ENCODE measurements around the gene VPS16.
A peak's percentile ranks its signal among the peaks of the same experiment; 100 is the strongest.

The VPS16 gene

DNA sequence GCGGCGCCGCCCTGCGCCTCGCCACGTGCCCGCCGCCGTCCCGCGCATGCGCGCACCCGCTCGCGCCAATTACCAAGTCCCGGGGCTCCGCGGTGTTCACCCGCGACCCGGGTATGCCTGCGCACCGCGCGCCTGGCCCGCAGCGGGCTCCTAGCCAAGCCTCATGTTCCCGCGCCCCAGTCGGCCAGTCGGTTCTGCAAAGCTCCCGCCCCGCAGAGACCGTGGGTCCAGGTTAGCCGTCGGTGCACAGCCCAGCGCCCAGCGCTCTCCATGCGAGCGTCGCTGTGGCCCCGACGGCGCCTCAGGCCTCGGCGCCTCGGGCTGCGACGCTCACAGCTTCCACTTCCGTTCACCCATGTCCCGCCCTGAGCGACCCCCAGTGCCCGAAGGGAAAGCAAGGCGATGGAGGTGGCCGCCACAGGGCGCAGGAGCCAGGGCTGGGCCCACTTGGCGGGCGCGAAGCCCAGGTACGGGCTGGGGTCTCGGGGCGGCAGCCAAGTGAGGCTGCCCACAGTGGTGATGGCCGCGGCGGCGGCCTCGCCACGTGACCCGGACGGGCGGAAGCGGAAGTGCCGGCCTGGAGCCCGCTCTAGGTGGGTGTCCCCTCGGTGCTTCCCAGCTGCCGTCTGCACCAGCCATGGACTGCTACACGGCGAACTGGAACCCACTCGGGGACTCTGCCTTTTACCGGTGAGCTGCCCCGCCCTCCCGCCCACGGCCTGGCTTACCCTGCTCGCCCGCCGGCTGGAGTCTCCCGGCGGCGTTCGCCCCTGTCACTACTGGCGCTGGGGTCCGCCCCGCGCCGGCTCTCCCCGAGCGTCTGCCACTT is at the start of gene VPS16, which contains the start of gene PCED1A:
Gene VPS16 (plus strand): TSS at position 608 of the 829 bp plus-strand sequence. CDS start 30 bp downstream, at position 638.
Gene PCED1A (minus strand): TSS at position 518 of the 829 bp plus-strand sequence. CDS start 743 bp downstream, outside the sequence.
- in situ Hi-C loops (cut with MboI; ENCODE audit: low pct_unique_long_range_greater_than_20kb, low sequenced_read_pairs), result no loop called here
- peak; percentile 85 for DNase-seq

DNA sequence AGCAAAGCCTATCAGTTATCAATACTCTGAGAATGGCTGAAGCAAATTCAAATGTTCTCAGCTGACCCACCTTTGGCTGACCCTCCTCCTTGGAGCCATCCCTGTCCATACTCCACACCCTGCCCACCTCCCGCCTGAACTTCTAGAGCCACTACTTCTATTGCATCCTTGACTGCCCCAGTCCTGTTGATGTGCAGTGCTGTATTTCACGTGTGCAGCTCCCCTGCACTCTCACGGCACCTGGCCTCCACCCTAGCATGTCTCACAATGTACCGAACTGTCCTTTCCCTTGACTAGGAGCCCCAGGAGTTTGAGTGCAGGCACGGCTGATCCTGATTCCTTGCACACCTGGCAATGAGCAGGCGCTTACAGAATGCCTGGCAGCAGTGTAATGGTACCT is 47.1 kb upstream of the VPS16 start:
- in situ Hi-C loops (cut with MboI; ENCODE audit: low pct_unique_long_range_greater_than_20kb, low sequenced_read_pairs), result no loop called here
- DNase-seq, result no peak

DNA sequence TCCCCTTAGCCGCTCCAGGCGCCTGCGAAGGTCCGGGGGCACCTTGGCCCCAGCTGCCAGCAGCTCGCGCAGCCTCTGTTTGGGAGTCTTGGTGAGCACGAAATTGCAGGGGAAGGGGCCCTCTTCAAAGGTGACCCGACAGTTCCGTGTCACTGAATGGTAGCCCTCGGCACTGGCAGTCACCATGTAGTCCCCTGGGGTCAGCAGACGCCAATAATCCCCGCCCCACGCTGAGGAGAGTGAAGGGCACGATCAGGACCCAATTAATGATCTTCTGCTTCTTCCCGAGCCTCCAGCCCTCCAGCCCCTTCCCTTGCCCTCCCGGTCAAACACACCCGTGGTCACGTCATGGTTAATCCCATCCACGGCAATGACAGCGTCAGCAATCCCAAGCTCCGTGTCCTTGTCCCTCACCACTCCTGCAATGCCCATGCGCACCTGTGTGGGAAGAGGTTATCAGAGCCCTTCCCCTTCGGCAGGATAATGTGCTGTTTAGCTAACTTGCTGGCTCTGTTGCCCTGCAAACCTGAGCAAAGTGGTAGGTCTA is 46.3 kb upstream of the VPS16 start:
- DNase-seq, result no peak
- in situ Hi-C loops (cut with MboI; ENCODE audit: low pct_unique_long_range_greater_than_20kb, low sequenced_read_pairs), result no loop called here

DNA sequence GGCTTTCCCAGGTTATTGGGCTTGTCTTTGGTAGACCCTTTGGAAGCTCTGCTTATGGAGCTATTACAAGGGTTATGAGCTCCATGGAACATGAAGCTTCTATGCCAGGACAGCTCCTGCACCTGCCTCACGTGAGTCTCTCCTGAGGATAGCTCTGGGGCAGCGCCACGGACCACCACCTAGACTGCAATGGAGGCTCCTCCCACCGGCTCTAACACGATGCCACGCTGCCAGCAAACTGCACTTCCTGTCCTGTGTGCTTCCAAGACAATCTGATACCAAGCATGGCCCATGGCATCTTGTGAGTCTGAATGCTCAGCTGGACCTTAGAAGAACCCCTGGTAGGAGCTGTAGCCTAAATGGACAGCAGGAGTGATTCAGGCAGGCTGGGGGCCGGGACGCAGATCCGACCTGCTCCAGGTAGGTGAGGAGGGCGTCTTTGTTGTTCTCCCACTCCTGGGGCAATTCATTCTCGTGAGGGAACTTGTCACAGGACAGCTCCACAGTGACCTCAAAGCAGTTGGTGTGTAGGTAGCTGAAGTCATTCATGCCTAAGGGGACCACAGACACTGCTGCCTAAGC is 45.6 kb upstream of the VPS16 start:
- in situ Hi-C loops (cut with MboI; ENCODE audit: low pct_unique_long_range_greater_than_20kb, low sequenced_read_pairs), result no loop called here
- no peak for DNase-seq

DNA sequence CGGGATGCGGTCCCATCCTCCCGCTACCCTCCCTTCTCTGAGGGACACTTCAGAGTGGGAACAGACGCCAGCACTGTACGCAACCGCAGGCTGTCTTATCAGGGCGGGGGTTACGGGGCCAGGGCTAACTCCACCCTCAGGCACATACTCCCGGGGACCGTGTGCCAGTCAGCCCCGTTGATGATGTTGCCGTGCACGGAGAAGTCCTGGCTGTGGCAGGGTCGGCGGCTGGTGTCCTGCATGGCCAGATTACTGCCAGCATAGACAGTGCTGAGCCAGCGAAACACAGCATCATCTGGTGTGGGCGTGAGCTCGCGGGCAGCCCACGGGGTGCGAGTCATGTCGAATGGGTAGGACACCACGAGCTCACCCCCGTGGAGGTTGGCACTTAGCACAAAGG is 45.1 kb upstream of the VPS16 start:
- in situ Hi-C loops (cut with MboI; ENCODE audit: low pct_unique_long_range_greater_than_20kb, low sequenced_read_pairs), result no loop called here
- no peak for DNase-seq

DNA sequence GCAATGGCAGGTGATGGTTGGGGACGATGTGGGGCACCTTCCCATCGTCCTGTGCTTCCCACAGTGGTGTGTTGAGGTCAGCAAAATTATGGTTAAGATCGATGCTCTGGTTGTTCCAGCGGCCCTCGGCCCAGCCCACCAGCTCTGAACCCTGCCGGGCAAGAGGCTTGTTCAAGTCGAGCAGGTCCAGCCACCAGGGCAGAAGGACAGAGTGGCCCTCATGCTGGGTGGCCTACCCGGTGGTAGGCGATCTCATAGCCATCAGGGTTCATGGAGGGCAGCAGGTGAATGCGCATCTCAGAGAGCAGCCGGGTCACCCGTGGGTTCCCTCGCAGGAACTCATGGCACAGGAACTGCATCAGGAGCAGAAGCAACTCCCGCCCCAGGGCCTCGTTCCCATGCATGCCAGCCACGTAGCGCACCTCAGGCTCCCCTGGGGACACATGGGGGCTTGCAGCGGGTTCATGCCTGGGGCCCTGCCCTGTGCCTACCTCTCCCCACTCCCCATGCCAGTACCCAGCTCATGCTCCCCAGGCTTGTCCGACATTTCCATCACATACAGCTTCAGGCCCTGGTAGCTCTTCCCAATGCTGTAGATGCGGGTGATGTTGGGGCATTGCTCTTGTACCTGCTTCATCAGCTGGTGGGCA is 44.4 kb upstream of the VPS16 start:
- no peak for DNase-seq
- in situ Hi-C loops (cut with MboI; ENCODE audit: low pct_unique_long_range_greater_than_20kb, low sequenced_read_pairs), result no loop called here

DNA sequence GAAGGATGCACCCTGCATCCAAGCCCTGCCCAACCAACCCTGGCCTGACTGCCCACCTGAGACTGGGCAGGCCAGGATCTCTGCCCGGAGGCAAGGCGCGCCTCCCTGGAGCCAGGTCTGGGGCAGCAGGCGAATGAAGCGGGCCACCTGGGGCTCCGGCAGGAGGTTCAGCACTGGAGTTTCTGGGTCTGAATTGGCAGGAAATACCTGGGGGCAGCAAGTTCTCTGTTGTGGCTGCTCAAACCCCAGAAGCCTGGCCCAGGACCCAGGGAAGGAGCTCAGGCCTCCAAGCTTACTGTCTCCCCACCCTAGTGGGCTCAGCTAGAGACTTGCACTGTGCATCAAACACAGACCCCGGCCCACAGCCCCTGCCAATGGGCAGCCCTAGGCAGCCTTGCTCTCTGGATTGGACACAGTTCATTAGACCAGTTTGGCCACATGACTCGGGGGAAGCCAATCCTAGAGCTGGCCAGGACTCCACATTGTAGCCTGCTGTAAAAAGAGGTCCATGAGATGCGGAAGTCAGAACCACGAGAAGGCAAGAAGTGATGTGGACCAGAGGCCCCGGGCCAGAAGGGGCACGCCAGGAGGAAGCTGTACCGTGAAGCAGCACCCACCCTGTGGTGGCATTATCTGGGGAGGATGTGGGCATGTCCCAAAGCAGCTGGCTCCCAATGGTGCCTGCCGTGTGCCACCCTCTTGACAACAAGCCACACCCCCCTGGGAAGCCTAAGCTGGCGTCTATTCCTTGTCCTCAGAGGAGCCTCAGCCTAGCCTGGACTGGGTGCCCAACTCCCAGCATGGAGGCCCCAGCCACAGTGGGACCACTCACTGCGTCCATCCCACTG is 43.2 kb upstream of the VPS16 start:
- in situ Hi-C loops (cut with MboI; ENCODE audit: low pct_unique_long_range_greater_than_20kb, low sequenced_read_pairs), result no loop called here
- no peak for DNase-seq

DNA sequence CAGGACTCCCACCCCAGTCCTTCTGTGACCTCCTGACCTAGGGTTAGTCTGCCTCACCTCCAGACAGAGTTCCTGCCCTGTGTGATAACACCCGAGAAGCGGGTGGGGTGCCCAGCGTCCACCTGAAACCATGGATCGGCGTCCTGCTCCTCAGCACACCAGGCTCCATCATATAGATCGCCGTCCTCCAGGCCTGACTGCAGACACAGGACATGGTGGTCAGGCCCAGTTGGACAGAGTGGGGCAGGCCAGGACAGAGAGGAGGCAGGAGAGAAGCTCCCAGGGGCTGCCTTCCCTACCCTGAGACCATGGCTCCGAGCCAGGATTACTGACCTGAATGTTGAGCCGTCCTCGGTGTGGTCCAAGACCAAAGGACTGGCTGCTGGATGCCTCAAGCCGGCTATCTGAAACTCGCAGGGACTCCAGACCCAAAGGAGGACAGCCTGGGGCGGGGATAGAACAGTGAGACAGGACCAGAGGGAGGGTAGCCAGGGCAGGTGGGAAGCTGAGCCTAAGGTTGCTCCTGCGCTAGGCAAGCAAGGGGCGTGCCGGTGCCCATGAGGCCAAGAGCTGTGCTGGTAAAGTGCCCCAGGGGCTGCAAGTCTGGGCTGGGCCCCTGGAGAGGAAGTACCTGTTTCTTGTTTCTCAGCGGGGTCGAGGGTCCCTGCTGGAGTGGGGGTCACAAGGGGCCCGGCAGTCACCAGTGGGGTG is 42.3 kb upstream of the VPS16 start:
- in situ Hi-C loops (cut with MboI; ENCODE audit: low pct_unique_long_range_greater_than_20kb, low sequenced_read_pairs), result no loop called here
- DNase-seq, result no peak

DNA sequence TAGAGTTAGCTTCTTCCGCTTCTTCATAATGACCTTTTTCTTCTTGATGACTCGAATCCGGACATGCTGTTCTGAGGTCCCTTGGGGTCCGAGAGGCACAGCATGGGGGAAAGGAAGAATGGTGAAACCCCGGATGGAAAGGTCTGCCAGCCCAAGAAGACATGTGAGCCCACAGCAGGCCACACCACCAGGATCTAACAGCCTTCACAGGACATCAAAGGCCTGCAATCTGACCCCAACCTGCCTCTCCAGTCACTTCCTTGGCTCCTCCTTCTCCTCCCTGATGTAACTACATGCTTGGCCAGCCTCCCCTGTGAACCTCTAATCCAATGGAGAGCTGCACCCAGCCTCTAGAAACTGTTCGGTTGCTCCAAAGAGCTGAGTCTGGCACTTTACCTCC is 41.7 kb upstream of the VPS16 start:
- DNase-seq, result no peak
- in situ Hi-C loops (cut with MboI; ENCODE audit: low pct_unique_long_range_greater_than_20kb, low sequenced_read_pairs), result no loop called here

DNA sequence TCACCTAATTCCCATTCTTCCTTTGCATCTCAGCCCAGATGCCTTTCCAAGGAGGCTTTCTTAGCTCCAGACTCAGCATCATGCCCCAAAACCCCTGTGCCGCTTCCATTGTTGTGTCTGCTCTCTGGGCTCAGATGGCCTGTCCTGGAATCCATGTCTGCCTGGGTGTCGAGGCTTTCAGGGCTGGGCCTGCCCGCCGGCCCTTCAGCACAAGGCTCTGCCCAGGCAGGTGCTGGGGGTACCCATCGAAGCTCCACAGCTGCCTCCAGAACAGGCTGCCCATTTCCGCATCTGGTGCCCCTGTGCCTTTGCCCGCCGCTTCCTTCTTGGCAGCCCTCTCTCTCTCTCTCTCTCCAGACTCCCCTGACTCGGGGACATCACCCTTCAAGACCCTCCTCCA is 41.3 kb upstream of the VPS16 start:
- in situ Hi-C loops (cut with MboI; ENCODE audit: low pct_unique_long_range_greater_than_20kb, low sequenced_read_pairs), result no loop called here
- no peak for DNase-seq

DNA sequence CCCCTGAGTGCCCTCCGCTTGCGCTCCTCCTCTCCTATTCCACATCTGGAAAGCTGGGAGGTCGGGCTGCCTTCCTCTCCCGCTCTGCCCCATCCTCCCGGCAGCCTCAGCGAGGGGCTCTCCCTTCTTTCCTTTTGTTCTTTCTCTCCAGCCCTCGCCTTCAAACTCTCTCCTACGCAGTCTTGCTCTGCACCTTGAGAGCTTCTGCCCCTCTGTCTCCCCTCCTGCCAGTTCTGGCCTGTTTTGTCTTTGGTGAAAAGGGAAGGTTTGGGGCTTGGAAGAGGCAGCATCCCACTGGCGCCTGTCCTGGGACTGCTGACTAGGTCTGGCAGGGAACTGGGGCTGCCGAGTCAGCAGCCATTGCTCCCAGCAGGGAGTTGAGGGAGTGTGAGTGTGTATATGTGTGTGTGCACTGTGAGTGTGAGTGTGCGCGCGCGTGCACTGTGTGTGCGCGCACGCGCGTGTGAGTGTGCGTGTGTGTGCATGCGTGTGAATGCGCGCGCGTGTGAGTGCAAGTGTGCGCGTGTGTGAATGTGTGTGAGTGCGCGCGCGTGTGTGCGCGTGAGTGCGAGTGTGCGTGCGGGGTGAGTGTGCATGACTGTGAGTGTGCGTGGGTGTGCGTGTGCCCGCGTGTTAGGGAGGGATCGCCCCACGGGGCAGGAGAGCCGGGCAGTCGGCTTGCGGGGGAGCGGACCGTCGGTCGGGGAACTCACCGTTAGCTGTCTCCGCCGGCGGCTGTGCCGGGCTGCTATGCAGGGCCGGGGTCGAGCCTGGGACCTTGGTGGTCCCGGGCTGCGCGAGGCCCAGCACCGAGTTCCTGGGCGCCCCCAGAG is 40.6 kb upstream of the VPS16 start:
- in situ Hi-C loops (cut with MboI; ENCODE audit: low pct_unique_long_range_greater_than_20kb, low sequenced_read_pairs), result no loop called here
- peak; percentile 55 for DNase-seq

DNA sequence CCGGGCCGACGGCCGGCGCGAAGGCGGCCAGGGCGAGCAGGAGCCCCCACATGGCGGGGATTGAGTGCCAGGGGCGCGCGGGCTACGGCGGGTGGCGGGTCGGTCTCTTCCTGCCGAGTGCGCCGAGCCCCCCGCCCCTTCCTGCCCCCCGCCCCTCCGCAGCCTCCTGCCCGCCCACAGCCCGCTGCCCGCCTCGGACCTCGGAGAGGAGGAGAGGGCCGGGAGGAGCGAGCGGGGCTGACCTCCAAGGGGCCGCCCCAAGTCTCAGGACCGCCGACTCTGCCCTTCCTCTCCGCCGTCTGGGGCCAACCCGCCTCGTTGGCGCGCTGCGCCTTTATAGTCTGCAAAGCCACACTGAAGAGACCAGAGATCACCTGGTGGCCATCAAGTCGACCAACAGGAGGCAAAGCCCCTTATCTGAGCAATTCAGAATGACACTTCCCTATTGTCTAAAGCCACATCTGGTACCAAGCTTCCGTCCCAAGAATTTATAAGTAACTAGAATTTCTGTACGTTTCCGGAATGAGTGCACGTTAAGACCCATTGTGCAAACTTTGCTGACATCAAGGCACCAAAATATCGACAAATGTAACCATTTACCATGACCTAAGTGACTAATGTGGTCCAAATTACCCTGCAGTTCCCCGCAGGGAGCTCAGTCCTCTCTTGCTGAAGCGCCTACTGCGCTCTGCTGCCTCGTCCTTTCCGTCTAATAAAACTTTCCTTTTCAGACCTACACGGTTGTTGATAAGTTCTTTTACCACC is 39.8 kb upstream of the VPS16 start, which contains the start of gene CPXM1:
Gene CPXM1 (minus strand): TSS at position 107 of the 765 bp plus-strand sequence. CDS start 55 bp downstream, at position 52.
- DNase-seq, result peak; percentile 98
- in situ Hi-C loops (cut with MboI; ENCODE audit: low pct_unique_long_range_greater_than_20kb, low sequenced_read_pairs), result no loop called here

DNA sequence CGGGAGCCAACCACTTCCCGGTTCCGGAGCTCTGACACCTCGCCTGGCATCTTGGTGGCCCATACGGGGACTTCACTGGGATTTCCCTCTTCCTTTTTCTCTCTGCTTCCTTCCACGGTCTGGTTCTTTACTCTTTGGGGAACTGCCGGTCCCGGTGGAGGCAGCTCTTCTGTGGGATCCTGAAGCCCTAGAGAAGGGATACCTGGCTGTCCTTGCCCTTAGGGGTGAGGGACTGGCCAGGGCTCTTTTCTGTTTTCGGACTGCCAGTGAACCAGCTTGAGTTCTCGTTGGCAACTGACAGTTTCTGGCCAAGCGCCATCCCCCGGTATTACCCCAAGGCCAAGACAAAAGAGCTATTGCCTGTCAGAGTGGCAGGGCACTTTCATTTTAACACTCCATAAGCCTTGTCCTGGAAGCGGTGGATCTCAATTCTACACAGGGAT is 39.2 kb upstream of the VPS16 start:
- DNase-seq, result no peak
- in situ Hi-C loops (cut with MboI; ENCODE audit: low pct_unique_long_range_greater_than_20kb, low sequenced_read_pairs), result no loop called here

DNA sequence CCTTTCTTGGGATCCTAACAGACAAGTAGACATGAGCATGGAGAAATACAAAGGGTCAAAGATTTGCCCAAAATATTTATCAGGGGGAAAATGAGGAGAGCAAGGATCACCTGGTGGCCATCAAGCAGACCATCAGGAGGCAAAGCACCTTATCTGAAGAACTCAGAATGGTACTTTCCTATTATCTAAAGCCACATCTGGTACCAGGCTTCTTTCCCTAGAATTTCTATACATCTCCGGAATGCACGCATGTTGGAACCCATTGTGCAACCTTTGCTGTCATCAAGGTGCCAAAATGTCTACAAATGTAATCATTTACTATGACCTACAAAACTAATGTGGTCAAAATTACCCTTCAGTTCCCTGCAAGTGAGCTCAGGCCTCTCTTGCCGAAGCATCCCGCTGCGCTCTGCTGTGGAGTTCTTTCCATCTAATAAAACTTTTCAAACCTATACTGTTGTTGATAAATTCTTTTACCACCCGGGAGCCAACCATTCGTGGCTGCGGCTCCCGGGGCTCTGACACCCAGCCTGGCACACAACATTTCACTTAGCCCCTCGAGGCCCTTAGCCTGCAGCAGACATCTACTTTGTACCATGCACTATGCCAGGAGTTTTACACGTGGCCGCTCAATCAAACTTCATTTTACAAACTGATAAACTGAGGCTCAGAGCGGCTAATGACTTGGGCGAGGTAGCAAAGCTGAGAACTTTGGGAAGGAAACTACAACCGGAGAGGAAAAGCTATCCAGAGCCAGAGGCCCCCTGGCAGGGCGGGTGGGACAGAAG is 36.3 kb upstream of the VPS16 start:
- in situ Hi-C loops (cut with MboI; ENCODE audit: low pct_unique_long_range_greater_than_20kb, low sequenced_read_pairs), result no loop called here

DNA sequence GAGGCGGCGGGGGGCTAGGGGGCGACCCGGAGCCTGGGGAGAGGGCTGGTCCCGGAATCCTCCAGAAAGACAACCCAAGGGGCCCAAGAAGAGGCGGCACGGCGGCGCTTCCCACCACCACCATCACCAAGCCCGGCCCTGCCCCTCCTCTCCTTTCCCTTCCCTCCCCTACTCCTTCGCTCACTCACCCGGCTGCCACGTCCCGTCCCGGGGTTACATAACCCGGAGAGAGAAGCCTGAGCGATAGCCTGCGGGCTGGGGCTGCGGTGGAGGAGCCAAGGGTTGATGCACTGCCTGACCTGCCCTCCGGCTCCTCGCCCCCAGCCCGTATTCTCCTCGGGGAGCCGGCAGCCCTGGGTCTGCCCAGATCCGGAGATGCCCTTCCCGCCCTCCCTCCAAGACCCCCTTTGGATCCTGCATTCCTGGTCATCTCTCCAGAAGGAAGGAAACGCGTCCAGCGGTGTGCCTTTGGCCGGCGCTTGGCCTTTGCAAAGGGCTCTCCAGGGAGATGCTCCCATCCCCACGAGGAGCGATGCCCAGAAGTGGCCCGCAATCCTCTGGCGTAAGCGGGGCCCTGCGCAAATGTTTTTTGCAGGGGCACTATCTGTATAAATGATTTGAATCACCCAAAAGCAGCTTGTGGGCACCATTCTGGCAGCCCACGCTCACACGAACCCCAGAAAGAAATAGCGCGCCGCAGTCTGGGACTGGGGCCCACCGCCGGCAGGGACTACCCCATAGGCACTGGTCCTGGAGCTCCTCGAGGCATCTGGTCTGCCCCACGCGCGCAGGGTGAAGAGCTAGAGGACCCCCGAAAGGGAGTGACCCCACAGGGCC is 35.5 kb upstream of the VPS16 start:
- in situ Hi-C loops (cut with MboI; ENCODE audit: low pct_unique_long_range_greater_than_20kb, low sequenced_read_pairs), result no loop called here
- DNase-seq, result no peak

More for the DNA sequence above, 36.3 kb upstream of the VPS16 start:
- DNase-seq, result no peak
